Activated T-helper 1 cell treated with anti-CD3 and anti-CD28 coated beads, Interleukin-2, amount 50 U/mL, for 16 hours (primary cell): ENCODE results near the gene TEAD3.
"Not testable (repeated sequence)": the region's sequence is repeated elsewhere in the genome, so short reads cannot be mapped to it uniquely, and the experiment has no call there.

Source experiments
- DNase-seq, 2 donors: peaks; one replicate each; pipeline ENCODE4 v3.0.0-alpha.2; 2020; ENCODE audit warnings: low read depth in 1 of 2, low spot score in 1 of 2

The TEAD3 gene

GRCh38 chr6:35452183-35453090 lies 44.4 kb downstream of the TEAD3 start, which contains the start of gene FANCE:
FANCE (plus strand) TSS chr6:35452338; CDS start chr6:35452546, 208 bp downstream.
- peak; percentile 79 to 86 for DNase-seq

- DNase-seq, result no peak
These were observed 45.3 kb downstream of the TEAD3 start for GRCh38 chr6:35451354-35452182.

- no peak for DNase-seq
These were observed 47.5 kb downstream of the TEAD3 start for GRCh38 chr6:35449287-35449881.

GRCh38 chr6:35448191-35448590 lies 48.7 kb downstream of the TEAD3 start:
- DNase-seq, result no peak

GRCh38 chr6:35445691-35446090 lies 51.2 kb downstream of the TEAD3 start:
- DNase-seq, result no peak

GRCh38 chr6:35443341-35444030 lies 53.4 kb downstream of the TEAD3 start:
- no peak for DNase-seq

- no peak for DNase-seq
These were observed 54.2 kb downstream of the TEAD3 start for GRCh38 chr6:35442693-35443092.

GRCh38 chr6:35441642-35442041 lies 55.2 kb downstream of the TEAD3 start:
- no peak for DNase-seq

GRCh38 chr6:35441205-35441604 lies 55.7 kb downstream of the TEAD3 start:
- DNase-seq, result no peak

- DNase-seq, result no peak
These were observed 57.6 kb downstream of the TEAD3 start for GRCh38 chr6:35439308-35439707.

- not testable (repeated sequence) for DNase-seq
These were observed 58.4 kb downstream of the TEAD3 start for GRCh38 chr6:35438378-35439065.

- DNase-seq, result no peak
These were observed 60.6 kb downstream of the TEAD3 start for GRCh38 chr6:35436071-35436857.

GRCh38 chr6:35435074-35435837 lies 61.6 kb downstream of the TEAD3 start:
- DNase-seq, result no peak

GRCh38 chr6:35432702-35433101 lies 64.2 kb downstream of the TEAD3 start:
- not testable (repeated sequence) for DNase-seq

- DNase-seq, result no peak
These were observed 64.6 kb downstream of the TEAD3 start for GRCh38 chr6:35432291-35432690.

- no peak for DNase-seq
These were observed 67.4 kb downstream of the TEAD3 start for GRCh38 chr6:35429463-35429862.

- no peak for DNase-seq
These were observed 68.3 kb downstream of the TEAD3 start for GRCh38 chr6:35428421-35429149.

GRCh38 chr6:35427851-35428321 lies 69.0 kb downstream of the TEAD3 start:
- no peak for DNase-seq
